IMR-90 (cell line): Measurements from ENCODE around the gene SIDT1. TPM values are rescaled to one million over a fixed set of nuclear protein-coding genes. Genes with fewer than 3 reads are reported as not detected.

Experiments used
- ATAC-seq: fragments of 200-7000 bp; cut with Tn5 transposase; 2 replicates; pipeline ENCODE4 v1.9.1; 2020; ENCODE audit warnings: low read depth, mild to moderate bottlenecking, moderate library complexity
- BruUV-seq: library from RNA; stranded (reverse); fragments of 400-500 nt; replicated peaks from 2 replicates; lab custom pipeline; 2021; lab: Mats Ljungman, UMichigan
- CTCF ChIA-PET: fragments of 300-600 bp; formaldehyde crosslinking; extraction: SDS; loops from one replicate; lab custom pipeline; 2021; ENCODE audit warnings: antibody characterized with exemption; lab: Yijun Ruan, JAX
- POLR2A ChIA-PET: fragments of 300-600 bp; sonication (Branson Sonifier 250); formaldehyde crosslinking; loops from one replicate; lab custom pipeline; 2022; ENCODE audit warnings: antibody characterized with exemption; ENCODE audit not compliant: unreplicated experiment; lab: Charles Lee
- DNase-seq: peaks from one replicate; pipeline ENCODE4 v3.0.0; 2013
- H2AFZ ChIP-seq: replicated peaks from 2 replicates; pipeline ENCODE3; 2013; ENCODE audit warnings: low read length, mild to moderate bottlenecking; ENCODE audit not compliant: poor library complexity
- H2AK5ac ChIP-seq: 2 replicates; pipeline ENCODE4 v1.6.1; 2013; ENCODE audit warnings: low read depth, low read length, inconsistent platforms
- H2AK9ac ChIP-seq: replicated peaks from 2 replicates; pipeline ENCODE3; 2013; ENCODE audit warnings: mild to moderate bottlenecking, low read depth, low read length, moderate library complexity; ENCODE audit not compliant: poor library complexity
- H2BK120ac ChIP-seq: 2 replicates; pipeline ENCODE4 v1.6.1; 2013; ENCODE audit warnings: low read depth, low read length, inconsistent platforms
- H2BK15ac ChIP-seq: 3 replicates; pipeline ENCODE4 v1.6.1; 2013; ENCODE audit warnings: low read depth, low read length, inconsistent platforms
- H2BK20ac ChIP-seq: 2 replicates; pipeline ENCODE4 v1.6.1; 2013; ENCODE audit warnings: low read depth, mild to moderate bottlenecking, inconsistent platforms, low read length, moderate library complexity
- H2BK5ac ChIP-seq: 2 replicates; pipeline ENCODE4 v1.6.1; 2013; ENCODE audit warnings: mild to moderate bottlenecking, low read depth, low read length, inconsistent platforms; ENCODE audit not compliant: poor library complexity, severe bottlenecking
- H3K14ac ChIP-seq: replicated peaks from 2 replicates; pipeline ENCODE4 v1.6.1; 2013; ENCODE audit warnings: low read depth, low read length, inconsistent platforms
- H3K18ac ChIP-seq: 2 replicates; pipeline ENCODE4 v1.6.1; 2013; ENCODE audit warnings: low read depth, low read length, control low read depth
- H3K23ac ChIP-seq: 2 replicates; pipeline ENCODE4 v1.6.1; 2013; ENCODE audit warnings: low read depth, low read length, inconsistent platforms
- H3K27ac ChIP-seq: 2 replicates; pipeline ENCODE4 v1.5.1; 2013; ENCODE audit warnings: mild to moderate bottlenecking, control low read depth, low read length; ENCODE audit not compliant: insufficient read depth
- H3K27me3 ChIP-seq: 2 replicates; pipeline ENCODE4 v1.6.1; 2013; ENCODE audit warnings: low read length; ENCODE audit not compliant: control insufficient read depth, insufficient read depth
- H3K36me3 ChIP-seq: 2 replicates; pipeline ENCODE4 v1.6.1; 2013; ENCODE audit warnings: low read length, mixed read lengths; ENCODE audit not compliant: control insufficient read depth, insufficient read depth
- H3K4ac ChIP-seq: 2 replicates; pipeline ENCODE4 v1.6.1; 2013; ENCODE audit warnings: low read depth, low read length, inconsistent platforms
- H3K4me1 ChIP-seq: 2 replicates; pipeline ENCODE4 v1.6.1; 2013; ENCODE audit warnings: low read length, mixed read lengths; ENCODE audit not compliant: control insufficient read depth, insufficient read depth
- H3K4me2 ChIP-seq: 2 replicates; pipeline ENCODE4 v1.6.1; 2013; ENCODE audit warnings: low read depth, mild to moderate bottlenecking, control low read depth, low read length, moderate library complexity
- H3K4me3 ChIP-seq: 2 replicates; pipeline ENCODE4 v1.5.1; 2013; ENCODE audit warnings: low read depth, mild to moderate bottlenecking, control low read depth, low read length, moderate library complexity; ENCODE audit not compliant: insufficient read depth
- H3K56ac ChIP-seq: 2 replicates; pipeline ENCODE4 v1.6.1; 2013; ENCODE audit warnings: low read length, inconsistent platforms; ENCODE audit not compliant: insufficient read depth; ENCODE audit errors: extremely low read depth
- H3K79me1 ChIP-seq, 2 experiments: 2 replicates each; pipeline ENCODE4 v1.6.1; 2013; ENCODE audit warnings: low read length in 2 of 2, inconsistent platforms in 1 of 2, low read depth in 1 of 2
- H3K9ac ChIP-seq: 2 replicates; pipeline ENCODE4 v1.6.1; 2013; ENCODE audit warnings: low read depth, low read length, control low read depth
- H3K9me1 ChIP-seq: 2 replicates; pipeline ENCODE4 v1.6.1; 2013; ENCODE audit warnings: low read length, inconsistent platforms; ENCODE audit not compliant: insufficient read depth
- H3K9me3 ChIP-seq: 2 replicates; pipeline ENCODE4 v1.6.1; 2013; ENCODE audit warnings: low read length; ENCODE audit not compliant: control insufficient read depth, insufficient read depth
- H4K20me1 ChIP-seq: 2 replicates; pipeline ENCODE4 v1.6.1; 2013; ENCODE audit warnings: low read length, inconsistent platforms; ENCODE audit not compliant: insufficient read depth
- H4K5ac ChIP-seq: 2 replicates; pipeline ENCODE4 v1.6.1; 2013; ENCODE audit warnings: mild to moderate bottlenecking, low read depth, low read length, control low read depth
- H4K8ac ChIP-seq, 2 experiments: 2 replicates each; pipeline ENCODE4 v1.6.1; 2013; ENCODE audit warnings: low read depth in 2 of 2, low read length in 2 of 2, control low read depth in 1 of 2, inconsistent platforms in 1 of 2
- H4K91ac ChIP-seq: 2 replicates; pipeline ENCODE4 v1.6.1; 2013; ENCODE audit warnings: low read depth, low read length, inconsistent platforms; ENCODE audit not compliant: insufficient read depth
- CEBPB ChIP-seq: IDR thresholded peaks from 2 replicates; pipeline ENCODE4 v1.6.1; 2012; ENCODE audit warnings: low read depth, low read length, improper control_type of control experiment
- CHD1 ChIP-seq: IDR thresholded peaks from 2 replicates; pipeline ENCODE4 v1.6.1; 2012; ENCODE audit warnings: low read depth, low read length, improper control_type of control experiment
- MAZ ChIP-seq: IDR thresholded peaks from 2 replicates; pipeline ENCODE4 v1.6.1; 2012; ENCODE audit warnings: low read depth, mild to moderate bottlenecking, low read length, improper control_type of control experiment, moderate library complexity, borderline replicate concordance
- MXI1 ChIP-seq: IDR thresholded peaks from 2 replicates; pipeline ENCODE4 v1.6.1; 2012; ENCODE audit warnings: low read depth, mild to moderate bottlenecking, low read length, moderate library complexity, borderline replicate concordance
- RAD21 ChIP-seq: IDR thresholded peaks from 2 replicates; pipeline ENCODE4 v1.6.1; 2012; ENCODE audit warnings: low read length, improper control_type of control experiment
- SMC3 ChIP-seq: fragments of 150-350 bp; IDR thresholded peaks from 2 replicates; pipeline ENCODE4 v1.6.1; 2016; ENCODE audit warnings: low read depth, mild to moderate bottlenecking, antibody characterized with exemption, low read length, moderate library complexity
- WGBS, 2 experiments: methylation state at CpG; one replicate each; pipeline versions ENCODE4 v1.1.5 to v1.1.7; 2013; ENCODE audit warnings: missing lambda C conversion rate in 2 of 2; ENCODE audit not compliant: insufficient read length in 1 of 2; ENCODE audit errors: extremely low coverage in 2 of 2; 5-methylcytosine and 5-hydroxymethylcytosine counted together
- dilution Hi-C: fragments of 300-500 bp; cut with HindIII; formaldehyde crosslinking; loops from one replicate; pipeline ENCODE4 v1.14.3; 2018; ENCODE audit warnings: low sequenced_read_pairs; ENCODE audit not compliant: unreplicated experiment
- in situ Hi-C: fragments of 300-500 bp; cut with MboI; formaldehyde crosslinking; loops from 3 replicates; pipeline ENCODE4 v1.14.3; 2019; ENCODE audit warnings: low sequenced_read_pairs, inconsistent platforms, mixed read lengths
- intact Hi-C: fragments of 100-400 bp; cut with micrococcal nuclease; formaldehyde crosslinking; loops from 2 replicates; pipeline ENCODE4 v1.10.0; 2022
- polyA plus RNA-seq, 3 experiments: library from polyadenylated mRNA; depleted of rRNA; stranded (reverse); fragments of >200 nt; gene quantifications; 2 replicates each; pipeline ENCODE4 v1.2.3, GENCODE V29; 2012; ENCODE audit warnings: low replicate concordance in 1 of 3
- total RNA-seq: library from RNA; depleted of rRNA; stranded (reverse); fragments of >200 nt; gene quantifications from 2 replicates; pipeline ENCODE4 v1.2.3, GENCODE V29; 2012
- TF ChIP-seq, protein P1 (sequence below): conservative IDR thresholded peaks from 2 replicates; pipeline ENCODE4 v1.5.1; 2012; ENCODE audit warnings: mild to moderate bottlenecking, low read depth, low read length, improper control_type of control experiment
- TF ChIP-seq, protein P2 (sequence below): fragments of 150-350 bp; IDR thresholded peaks from 2 replicates; pipeline ENCODE4 v1.6.1; 2016; ENCODE audit warnings: low read depth, mild to moderate bottlenecking, low read length, moderate library complexity, borderline replicate concordance

Gene SIDT1
- total and polyA plus RNA-seq, 2 of the 4 experiments (the other 2 are of a cell fraction) = not detected

DNA sequence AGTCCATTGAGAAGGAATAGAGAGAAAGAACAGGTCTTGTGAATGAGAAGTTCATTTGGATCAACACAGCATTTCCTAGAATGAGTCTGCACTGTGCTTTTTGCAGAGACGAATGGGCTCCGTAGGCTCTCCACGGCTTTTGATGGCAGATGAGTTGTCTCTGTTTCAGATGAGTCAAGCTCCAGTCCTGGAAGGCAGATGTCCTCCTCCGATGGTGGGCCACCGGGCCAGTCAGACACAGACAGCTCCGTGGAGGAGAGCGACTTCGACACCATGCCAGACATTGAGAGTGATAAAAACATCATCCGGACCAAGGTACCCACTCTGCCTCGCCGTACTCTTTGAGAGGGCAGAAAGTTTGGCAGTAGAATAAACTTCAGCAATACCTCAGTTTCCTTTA is 70.5 kb downstream of the SIDT1 start:
- no peak overlapping the region for H2AK9ac ChIP-seq
- H2BK20ac ChIP-seq = no peak overlapping the region
- no peak overlapping the region for H3K18ac ChIP-seq
- H3K36me3 ChIP-seq = no peaks in the 10 kb centered on the region
- WGBS, 2 experiments = 76% methylated on average over 5 of the region's 11 CpGs; no CpG with 5 or more reads in 1 of the 2 experiments
- in situ Hi-C loops = no loop called here
- ChIA-PET POLR2A (no interaction called here), CTCF (no interaction called here)
- no peak overlapping the region for H3K27ac ChIP-seq
- no peak overlapping the region for H4K5ac ChIP-seq
- H3K79me1 ChIP-seq = no peaks in the 10 kb centered on the region
- TF ChIP-seq RAD21 (no peak), CHD1 (no peak), SMC3 (no peak), MAZ (no peak), MXI1 (no peak), CEBPB (no peak)
- TF ChIP-seq, protein P1, sequence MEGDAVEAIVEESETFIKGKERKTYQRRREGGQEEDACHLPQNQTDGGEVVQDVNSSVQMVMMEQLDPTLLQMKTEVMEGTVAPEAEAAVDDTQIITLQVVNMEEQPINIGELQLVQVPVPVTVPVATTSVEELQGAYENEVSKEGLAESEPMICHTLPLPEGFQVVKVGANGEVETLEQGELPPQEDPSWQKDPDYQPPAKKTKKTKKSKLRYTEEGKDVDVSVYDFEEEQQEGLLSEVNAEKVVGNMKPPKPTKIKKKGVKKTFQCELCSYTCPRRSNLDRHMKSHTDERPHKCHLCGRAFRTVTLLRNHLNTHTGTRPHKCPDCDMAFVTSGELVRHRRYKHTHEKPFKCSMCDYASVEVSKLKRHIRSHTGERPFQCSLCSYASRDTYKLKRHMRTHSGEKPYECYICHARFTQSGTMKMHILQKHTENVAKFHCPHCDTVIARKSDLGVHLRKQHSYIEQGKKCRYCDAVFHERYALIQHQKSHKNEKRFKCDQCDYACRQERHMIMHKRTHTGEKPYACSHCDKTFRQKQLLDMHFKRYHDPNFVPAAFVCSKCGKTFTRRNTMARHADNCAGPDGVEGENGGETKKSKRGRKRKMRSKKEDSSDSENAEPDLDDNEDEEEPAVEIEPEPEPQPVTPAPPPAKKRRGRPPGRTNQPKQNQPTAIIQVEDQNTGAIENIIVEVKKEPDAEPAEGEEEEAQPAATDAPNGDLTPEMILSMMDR = no peak
- TF ChIP-seq, protein P2, sequence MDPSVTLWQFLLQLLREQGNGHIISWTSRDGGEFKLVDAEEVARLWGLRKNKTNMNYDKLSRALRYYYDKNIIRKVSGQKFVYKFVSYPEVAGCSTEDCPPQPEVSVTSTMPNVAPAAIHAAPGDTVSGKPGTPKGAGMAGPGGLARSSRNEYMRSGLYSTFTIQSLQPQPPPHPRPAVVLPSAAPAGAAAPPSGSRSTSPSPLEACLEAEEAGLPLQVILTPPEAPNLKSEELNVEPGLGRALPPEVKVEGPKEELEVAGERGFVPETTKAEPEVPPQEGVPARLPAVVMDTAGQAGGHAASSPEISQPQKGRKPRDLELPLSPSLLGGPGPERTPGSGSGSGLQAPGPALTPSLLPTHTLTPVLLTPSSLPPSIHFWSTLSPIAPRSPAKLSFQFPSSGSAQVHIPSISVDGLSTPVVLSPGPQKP = no peak
- H3K56ac ChIP-seq = no peak overlapping the region
- H4K8ac ChIP-seq = no peak overlapping the region
- H2BK15ac ChIP-seq = no peak overlapping the region
- no peak overlapping the region for H3K14ac ChIP-seq
- no peak overlapping the region for H2AFZ ChIP-seq
- peaks cover 3% of the 10 kb centered on the region; the same call in 1 of the 2 replicates for H3K4me1 ChIP-seq
- intact Hi-C loops = no loop called here
- H3K9me3 ChIP-seq = no peaks in the 10 kb centered on the region
- no peak overlapping the region for H3K9ac ChIP-seq
- H4K91ac ChIP-seq = no peak overlapping the region
- H3K23ac ChIP-seq = no peak overlapping the region
- dilution Hi-C loops = no loop called here
- H3K9me1 ChIP-seq = 0 out of 2 replicates have a peak, but pooled peaks cover 2% of the 10 kb centered on the region
- H2BK120ac ChIP-seq = no peak overlapping the region
- DNase-seq (no peak), ATAC-seq (no peak)
- no peak overlapping the region for H2AK5ac ChIP-seq
- BruUV-seq = no TSS peak
- no peak overlapping the region for H3K4me2 ChIP-seq
- no peak overlapping the region for H3K4ac ChIP-seq
- H4K20me1 ChIP-seq = no peaks in the 10 kb centered on the region
- H2BK5ac ChIP-seq = no peak overlapping the region
- H3K27me3 ChIP-seq = peaks cover 18% of the 10 kb centered on the region
- H3K4me3 ChIP-seq = no peak overlapping the region
